NCI-H446 (cell line): Measurements from ENCODE around the gene SPAG16.
"Not testable (repeated sequence)": the region's sequence is repeated elsewhere in the genome, so short reads cannot be mapped to it uniquely, and the experiment has no call there.

Source experiments
- DNase-seq, 2 experiments: peaks; one replicate each; lab custom pipeline; 2025; lab: John Stamatoyannopoulos, UW

SPAG16 gene

DNA sequence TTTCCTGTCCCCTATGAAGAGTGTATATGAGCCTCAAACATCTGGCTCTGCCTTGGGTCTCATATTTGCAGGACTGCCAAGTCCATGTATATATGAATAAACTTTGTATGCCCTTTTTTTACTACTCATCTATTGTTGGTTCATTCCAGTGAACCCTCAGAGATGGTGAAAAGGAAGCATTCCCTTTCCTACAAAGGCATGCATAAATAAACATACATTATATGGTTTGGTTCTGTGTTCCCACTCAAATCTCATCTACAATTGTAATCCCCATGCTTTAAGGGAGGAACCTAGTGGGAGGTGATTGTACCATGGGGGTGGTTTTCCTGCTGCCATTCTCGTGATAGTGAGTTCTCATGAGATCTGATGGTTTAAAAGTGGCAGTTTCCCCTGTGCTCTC, 534.2 kb downstream of the SPAG16 start:
- DNase-seq, result no peak

DNA sequence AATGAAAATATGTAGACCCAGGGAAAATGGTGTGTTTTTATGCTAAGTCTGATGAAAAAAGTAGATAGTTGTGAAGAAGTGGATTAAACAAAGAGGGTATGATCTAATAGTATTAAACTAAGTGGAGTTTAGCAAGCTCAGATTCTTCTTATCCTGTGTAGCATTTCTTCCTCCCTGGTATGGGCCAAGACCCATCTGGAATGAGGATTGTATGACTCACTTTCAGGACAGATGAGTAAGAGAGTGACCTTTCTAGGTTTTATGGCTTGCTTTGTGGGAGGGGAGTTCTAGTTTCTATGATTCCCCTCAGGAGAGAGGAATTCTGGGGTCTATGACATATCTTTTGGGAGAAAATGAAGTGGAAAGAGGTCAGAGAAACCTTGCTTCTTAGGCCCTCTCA, 550.1 kb downstream of the SPAG16 start:
- DNase-seq, result no peak

DNA sequence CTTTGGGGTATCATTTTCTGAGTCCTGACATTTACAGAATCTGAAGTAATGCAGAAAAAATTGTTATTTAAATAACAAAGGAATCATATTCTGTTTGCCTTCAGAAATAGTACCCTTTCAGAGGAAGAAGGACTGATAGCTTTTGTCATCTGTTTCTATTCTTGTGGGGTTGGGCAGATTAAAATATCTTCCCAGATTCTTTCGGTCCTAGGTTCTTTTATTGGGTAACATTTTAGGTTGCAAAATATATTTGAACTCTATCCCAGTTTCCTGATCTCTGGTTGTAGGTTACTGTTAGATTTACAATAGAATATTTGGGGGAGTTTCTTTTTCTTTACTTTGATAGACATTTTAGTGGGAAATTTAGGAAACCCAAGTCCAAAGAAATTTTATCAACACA, 550.5 kb downstream of the SPAG16 start:
- DNase-seq, result no peak

- DNase-seq, result no peak
These were observed 562.6 kb downstream of the SPAG16 start for GRCh38 chr2:213846856-213847255.

- DNase-seq, result no peak
These were observed 563.1 kb downstream of the SPAG16 start for GRCh38 chr2:213847316-213847715.

GRCh38 chr2:213848631-213849030, 564.4 kb downstream of the SPAG16 start:
- DNase-seq, result no peak

GRCh38 chr2:213861638-213862037, 577.4 kb downstream of the SPAG16 start:
- DNase-seq, result no peak

GRCh38 chr2:213862407-213863076, 578.3 kb downstream of the SPAG16 start:
- no peak for DNase-seq

DNA sequence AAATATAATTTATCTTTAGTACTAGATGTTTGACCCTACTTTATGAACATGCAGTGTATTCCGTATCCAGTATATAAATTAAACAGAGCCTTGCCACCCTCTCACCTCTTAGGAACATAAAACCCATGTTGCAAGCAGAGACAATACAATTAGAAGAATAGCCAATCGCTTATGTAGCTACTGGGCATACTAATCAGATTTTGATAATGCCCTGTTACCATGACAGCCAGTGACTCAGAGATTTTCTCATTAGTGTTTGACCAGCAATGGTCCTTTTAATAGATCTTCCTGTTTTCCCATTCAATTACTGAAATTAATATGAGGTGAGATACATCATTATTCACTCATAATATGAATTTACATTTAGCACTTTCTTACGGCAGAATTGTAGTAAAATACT, 579.3 kb downstream of the SPAG16 start:
- DNase-seq, result no peak

DNA sequence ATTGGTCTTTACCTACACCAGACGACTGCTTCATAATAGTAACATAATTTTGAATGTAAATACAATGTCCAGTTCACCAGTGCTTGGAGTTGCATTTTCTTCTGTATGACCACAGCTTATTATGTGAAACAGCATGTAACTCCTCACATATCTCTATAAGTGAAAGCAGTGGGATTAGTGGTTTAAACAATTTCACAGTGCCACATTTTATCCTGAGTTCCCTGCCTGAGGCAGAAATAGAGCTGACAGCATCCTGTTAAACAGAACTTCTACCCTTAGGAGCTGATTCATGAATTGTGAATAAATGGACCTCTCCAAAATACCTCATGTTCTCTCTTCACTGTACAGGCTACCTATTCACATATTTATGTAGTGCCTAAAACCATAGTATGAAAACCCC, 584.3 kb downstream of the SPAG16 start:
- DNase-seq, result no peak

GRCh38 chr2:213885485-213885884, 601.2 kb downstream of the SPAG16 start:
- DNase-seq, result no peak

GRCh38 chr2:213914510-213914909, 630.2 kb downstream of the SPAG16 start:
- no peak for DNase-seq

DNA sequence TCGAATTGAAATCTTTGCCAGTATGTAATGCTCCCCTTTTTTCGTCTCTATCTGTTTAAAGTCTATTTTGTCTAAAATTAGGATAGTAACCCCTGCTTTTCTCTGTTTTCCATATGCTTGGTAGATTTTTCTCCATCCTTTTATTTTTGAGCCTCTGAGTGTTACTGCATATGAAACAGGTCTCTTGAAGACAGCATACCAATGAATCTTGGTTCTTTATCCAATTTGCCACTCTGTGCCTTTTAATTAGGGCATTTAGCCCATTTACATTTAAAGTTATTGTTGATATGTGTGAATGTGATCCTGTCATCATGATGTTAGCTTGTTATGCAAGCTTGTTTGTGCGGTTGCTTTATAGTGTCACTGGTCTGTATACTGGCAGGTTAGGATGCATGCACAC, 635.8 kb downstream of the SPAG16 start:
- no peak for DNase-seq

- DNase-seq, result no peak
These were observed 639.3 kb downstream of the SPAG16 start for GRCh38 chr2:213923543-213923942.

DNA sequence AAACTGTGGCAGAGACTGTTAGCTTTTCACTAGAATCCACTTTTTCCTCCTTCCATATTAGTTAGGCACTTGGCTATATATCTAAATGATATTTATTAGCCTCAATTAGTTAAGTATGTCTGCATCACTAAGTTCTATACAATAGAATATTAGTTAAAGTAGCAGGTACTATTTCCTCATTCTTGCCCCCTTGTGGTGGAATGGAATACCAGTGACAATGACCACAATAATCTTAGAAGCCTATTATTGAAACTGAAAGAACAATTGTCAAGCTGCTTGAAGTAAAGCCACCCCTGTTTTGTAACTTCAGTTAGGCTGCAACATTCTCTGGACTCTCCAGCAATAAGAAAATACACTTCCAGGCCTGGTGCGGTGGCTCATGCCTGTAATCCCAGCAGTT, 650.3 kb downstream of the SPAG16 start:
- DNase-seq, result no peak

DNA sequence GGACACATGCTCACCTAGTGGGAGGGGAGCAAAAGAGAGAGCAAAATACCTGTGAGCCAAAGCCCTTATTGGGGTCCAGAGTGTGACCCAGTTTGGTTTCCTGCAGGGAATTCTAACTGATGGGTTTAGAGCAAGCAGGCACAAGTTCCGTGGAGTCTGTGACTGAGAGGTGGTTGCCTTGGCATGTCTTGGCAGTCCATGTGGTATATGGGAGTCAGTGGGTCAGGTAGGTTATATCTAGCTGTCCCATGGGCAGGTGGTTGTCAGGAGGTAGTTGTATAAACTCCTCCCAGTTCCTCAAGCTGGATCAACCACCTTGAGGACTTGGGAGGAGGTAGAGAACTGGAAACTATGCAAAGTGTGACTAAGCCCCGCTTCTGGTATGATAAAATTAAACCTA, 673.8 kb downstream of the SPAG16 start:
- DNase-seq, result no peak

GRCh38 chr2:213959589-213959988, 675.3 kb downstream of the SPAG16 start:
- no peak for DNase-seq

GRCh38 chr2:213971536-213971935, 687.3 kb downstream of the SPAG16 start:
- DNase-seq, result no peak

GRCh38 chr2:213980883-213981282, 696.6 kb downstream of the SPAG16 start:
- DNase-seq, result no peak

- DNase-seq, result no peak
These were observed 704.9 kb downstream of the SPAG16 start for GRCh38 chr2:213989207-213989606.

- no peak for DNase-seq
These were observed 707.3 kb downstream of the SPAG16 start for GRCh38 chr2:213991453-213992108.

GRCh38 chr2:213995400-213996105, 711.3 kb downstream of the SPAG16 start:
- peak in 1 of 2 experiments; percentile 41 for DNase-seq

- not testable (repeated sequence) for DNase-seq
These were observed 714.7 kb downstream of the SPAG16 start for GRCh38 chr2:213998976-213999375.
